Measurements from ENCODE around the gene ROR2.

DNA sequence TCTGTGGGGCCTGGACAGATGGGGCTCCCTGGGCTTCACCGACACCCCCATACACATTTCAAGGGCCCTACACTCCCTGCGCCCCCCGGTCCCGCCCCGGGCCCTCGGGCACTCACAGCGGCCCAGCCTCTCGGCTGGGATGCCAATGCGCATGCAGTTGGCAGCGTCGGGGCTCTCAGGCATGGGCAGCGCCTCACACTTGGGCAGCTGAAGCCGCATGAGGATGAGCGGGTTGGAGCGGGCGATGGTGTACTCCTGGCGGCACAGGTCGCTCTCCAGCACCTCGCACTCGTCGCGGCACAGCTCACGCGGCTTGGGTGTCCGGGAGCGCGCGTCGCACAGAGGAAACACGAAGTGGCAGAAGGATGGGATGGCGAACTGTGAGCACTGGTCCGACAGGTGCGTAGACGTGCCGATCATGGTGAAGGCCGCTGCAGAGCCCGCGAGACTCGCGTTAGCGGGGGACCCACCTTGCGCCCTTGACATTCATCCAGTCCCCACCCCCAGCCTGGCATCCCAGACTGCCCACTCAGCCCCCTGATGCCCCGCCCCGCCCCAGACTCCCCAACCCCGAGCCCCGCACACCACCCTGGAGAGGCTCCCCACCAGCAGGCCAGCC lies 216.9 kb downstream of the ROR2 start:
- TF ChIP-seq POLR2A (IDR thresholded peaks at IDR 0.05; ENCODE audit: low read depth, low read length) (no peak), TAF1 (IDR thresholded peaks at IDR 0.05; ENCODE audit: borderline replicate concordance, low read depth, low read length) (no peak)

All from GM12892 (cell line).